OCI-M1 (cell line): ENCODE results near the gene DCP1A.
A peak's percentile ranks its signal among the peaks of the same experiment; 100 is the strongest.
"Not testable (repeated sequence)": the region's sequence is repeated elsewhere in the genome, so short reads cannot be mapped to it uniquely, and the experiment has no call there.

Experiments
- DNase-seq: peaks from one replicate; lab custom pipeline; 2025; lab: John Stamatoyannopoulos, UW

Gene DCP1A

GRCh38 chr3:53264718-53265117, 82.6 kb downstream of the DCP1A start:
- no peak for DNase-seq

- DNase-seq = no peak
These were observed 83.4 kb downstream of the DCP1A start for GRCh38 chr3:53263907-53264306.

- DNase-seq = no peak
These were observed 85.6 kb downstream of the DCP1A start for GRCh38 chr3:53261712-53262111.

- DNase-seq = no peak
These were observed 87.0 kb downstream of the DCP1A start for GRCh38 chr3:53260286-53260785.

- DNase-seq = no peak
These were observed 87.7 kb downstream of the DCP1A start for GRCh38 chr3:53259427-53260259.

- DNase-seq = no peak
These were observed 88.5 kb downstream of the DCP1A start for GRCh38 chr3:53258600-53259426.

- no peak for DNase-seq
These were observed 89.9 kb downstream of the DCP1A start for GRCh38 chr3:53257465-53257864.

- no peak for DNase-seq
These were observed 90.7 kb downstream of the DCP1A start for GRCh38 chr3:53256704-53257055.

GRCh38 chr3:53255775-53256703, 91.3 kb downstream of the DCP1A start, which contains the start of gene TKT:
TKT (minus strand) TSS chr3:53256022; CDS start chr3:53255942, 80 bp downstream.
- DNase-seq = peak; percentile 94

GRCh38 chr3:53255423-53255774, 91.9 kb downstream of the DCP1A start:
- DNase-seq = no peak

GRCh38 chr3:53254509-53255422, 92.6 kb downstream of the DCP1A start:
- DNase-seq = peak; percentile 74

GRCh38 chr3:53253707-53254508, 93.4 kb downstream of the DCP1A start:
- no peak for DNase-seq

- DNase-seq = not testable (repeated sequence)
These were observed 94.4 kb downstream of the DCP1A start for GRCh38 chr3:53252947-53253322.

- DNase-seq = no peak
These were observed 95.0 kb downstream of the DCP1A start for GRCh38 chr3:53252096-53252946.

GRCh38 chr3:53250881-53251605, 96.3 kb downstream of the DCP1A start:
- no peak for DNase-seq

GRCh38 chr3:53250453-53250852, 96.9 kb downstream of the DCP1A start:
- DNase-seq = no peak

GRCh38 chr3:53248161-53248560, 99.2 kb downstream of the DCP1A start:
- DNase-seq = no peak

- no peak for DNase-seq
These were observed 99.7 kb downstream of the DCP1A start for GRCh38 chr3:53247619-53248018.
